CD4-positive, alpha-beta T cell treated with Interleukin-10 for 1 hour (primary cell): ENCODE data around the gene WDR83.
A peak's percentile ranks its signal among the peaks of the same experiment; 100 is the strongest.
"Not testable (repeated sequence)": the region's sequence is repeated elsewhere in the genome, so short reads cannot be mapped to it uniquely, and the experiment has no call there.

Experiments used
- DNase-seq: peaks from one replicate; pipeline ENCODE4 v3.0.0-alpha.2; 2020

Gene WDR83

GRCh38 chr19:12687496-12688196 is 21.0 kb downstream of the WDR83 start, which contains the start of gene GNG14:
Gene GNG14 (plus strand): TSS chr19:12687998. CDS start chr19:12688049, 51 bp downstream.
- no peak for DNase-seq

GRCh38 chr19:12689012-12689411 is 22.4 kb downstream of the WDR83 start:
- no peak for DNase-seq

- no peak for DNase-seq
These were observed 23.1 kb downstream of the WDR83 start for GRCh38 chr19:12689581-12690216.

GRCh38 chr19:12692960-12693359 is 26.4 kb downstream of the WDR83 start:
- DNase-seq = no peak

GRCh38 chr19:12694641-12695040 is 28.0 kb downstream of the WDR83 start:
- no peak for DNase-seq

GRCh38 chr19:12695096-12695495 is 28.5 kb downstream of the WDR83 start:
- DNase-seq = no peak

- no peak for DNase-seq
These were observed 28.9 kb downstream of the WDR83 start for GRCh38 chr19:12695514-12695913.

GRCh38 chr19:12695997-12696365 is 29.4 kb downstream of the WDR83 start:
- peak; percentile 9 for DNase-seq

GRCh38 chr19:12696366-12697335 is 30.0 kb downstream of the WDR83 start, which contains the start of gene FBXW9:
Gene FBXW9 (minus strand): TSS chr19:12696631. CDS start chr19:12696581, 50 bp downstream.
- peak; percentile 97 for DNase-seq

- DNase-seq = not testable (repeated sequence)
These were observed 30.8 kb downstream of the WDR83 start for GRCh38 chr19:12697425-12697824.

GRCh38 chr19:12698138-12698537 is 31.5 kb downstream of the WDR83 start:
- DNase-seq = no peak

GRCh38 chr19:12701596-12702282 is 35.1 kb downstream of the WDR83 start:
- no peak for DNase-seq

- no peak for DNase-seq
These were observed 36.4 kb downstream of the WDR83 start for GRCh38 chr19:12703046-12703445.

GRCh38 chr19:12705169-12705568 is 38.6 kb downstream of the WDR83 start:
- DNase-seq = no peak

- no peak for DNase-seq
These were observed 39.2 kb downstream of the WDR83 start for GRCh38 chr19:12705654-12706331.

- DNase-seq = no peak
These were observed 39.7 kb downstream of the WDR83 start for GRCh38 chr19:12706332-12706718.

GRCh38 chr19:12708641-12709040 is 42.0 kb downstream of the WDR83 start:
- no peak for DNase-seq

GRCh38 chr19:12711187-12711586 is 44.6 kb downstream of the WDR83 start:
- no peak for DNase-seq

GRCh38 chr19:12712077-12712476 is 45.5 kb downstream of the WDR83 start:
- peak; percentile 31 for DNase-seq

GRCh38 chr19:12713304-12713703 is 46.7 kb downstream of the WDR83 start:
- DNase-seq = not testable (repeated sequence)

GRCh38 chr19:12715102-12715501 is 48.5 kb downstream of the WDR83 start:
- no peak for DNase-seq

GRCh38 chr19:12715929-12716328 is 49.3 kb downstream of the WDR83 start:
- DNase-seq = no peak
